Heart right ventricle (tissue), 16 donors: ENCODE measurements around the gene TNS1. TPM values are rescaled to one million over a fixed set of nuclear protein-coding genes. Genes with fewer than 3 reads are reported as not detected.

Source experiments
- ATAC-seq, 8 donors: fragments of 200-7000 bp; cut with Tn5 transposase; one replicate each; pipeline ENCODE4 v1.9.1; 2020; ENCODE audit warnings: mild to moderate bottlenecking in 8 of 8, moderate library complexity in 8 of 8, moderate number of reproducible peaks in 1 of 8
- DNase-seq, 2 donors: peaks; one replicate each; pipeline ENCODE4 v3.0.0-alpha.2; 2020
- H3K27ac ChIP-seq, 10 donors: fragments of 200-600 bp; sonication (generic) in 2 of 10; one replicate each; pipeline versions ENCODE4 v1.5.0 to v1.8.0; 2020 to 2022; ENCODE audit warnings: mild to moderate bottlenecking in 3 of 10
- H3K27me3 ChIP-seq, 7 donors: fragments of 200-600 bp; one replicate each; pipeline ENCODE4 v1.8.0; 2021 to 2022; ENCODE audit warnings: mild to moderate bottlenecking in 2 of 7
- H3K36me3 ChIP-seq, 9 donors: fragments of 200-600 bp; sonication (generic) in 1 of 9; one replicate each; pipeline versions ENCODE4 v1.5.0 to v1.8.0; 2020 to 2022; ENCODE audit warnings: mild to moderate bottlenecking in 2 of 9
- H3K4me1 ChIP-seq, 9 donors: fragments of 200-600 bp; sonication (generic) in 1 of 9; one replicate each; pipeline versions ENCODE4 v1.5.0 to v1.8.0; 2020 to 2022; ENCODE audit warnings: mild to moderate bottlenecking in 4 of 9
- H3K4me3 ChIP-seq, 10 donors: fragments of 200-600 bp; sonication (generic) in 2 of 10; one replicate each; pipeline versions ENCODE4 v1.5.0 to v1.8.0; 2020 to 2022; ENCODE audit warnings: mild to moderate bottlenecking in 7 of 10, moderate library complexity in 2 of 10
- H3K9me3 ChIP-seq, 11 donors: fragments of 200-600 bp in 10 of 11; sonication (generic) in 2 of 11; one replicate each; pipeline versions ENCODE4 v1.5.0 to v1.8.0; 2013 to 2022; ENCODE audit warnings: mild to moderate bottlenecking in 2 of 11, control low read depth in 1 of 11, moderate library complexity in 1 of 11
- CTCF ChIP-seq, 9 donors: fragments of 200-600 bp; sonication (generic) in 2 of 9; IDR thresholded peaks; one replicate each; pipeline versions ENCODE4 v1.5.0 to v1.8.0; 2021 to 2022; ENCODE audit warnings: antibody characterized with exemption in 9 of 9, mild to moderate bottlenecking in 5 of 9, moderate library complexity in 1 of 9
- WGBS, 2 donors: extraction: QIAGEN DNeasy Blood & Tissue Kit; methylation state at CpG; one replicate each; pipeline ENCODE4 v1.1.7; 2013; ENCODE audit warnings: inconsistent platforms in 1 of 2; 5-methylcytosine and 5-hydroxymethylcytosine counted together
- intact Hi-C, 10 donors: fragments of 100-400 bp; cut with DNase I; formaldehyde crosslinking; loops; one replicate each; pipeline versions ENCODE4 v1.11.1 to v1.14.2; 2022
- polyA plus RNA-seq, 2 donors: library from polyadenylated mRNA; stranded (reverse); fragments of 200-250 nt; gene quantifications; one replicate each; pipeline ENCODE4 v1.2.3, GENCODE V29; 2013
- total RNA-seq, 10 donors: library from RNA; stranded (reverse); fragmentation: NEBNext Ultra II Directional in 3 of 10; extraction: Animal tissue kit (Norgen Biotek cat#: 25700) in 3 of 10; gene quantifications; one replicate each; pipeline versions ENCODE4 v1.2.1 to v1.2.4, GENCODE V29; 2021 to 2023
- donor health status: Arrhythmogenic right ventricular cardiomyopathy.
- donor health status: ischemic (EF 13 %, LVEDD 7.1; RV severe dilation, severe dysfunction).
- donor health status: healthy with polysubstance abuse.
- donor health status: DM: no; HTN: yes; CAD: no.
- donor health status: DM: no; HTN: no; CAD: no.
- donor health status: ischemic (EF 25% LVEDD 6.9; RV normal size, moderate dysfunction).
- donor health status: ischemic (EF 25% LVEDD 5.7; RV mildly dilated, moderate dysfunction).
- donor health status: healthy.
- donor health status: DM: yes; HTN: yes; CAD: no.
- donor health status: Ischemic cardiomyopathy.
- donor health status: ischemic (EF 35%, LVEDD 5.7; RV mildly dilated, moderate dysfunction).
- donor health status: nonischemic (EF 11% LVEDD 7.7; RV severe dilation, severe dysfunction).
- donor health status: DM: yes; HTN: yes; CAD: no.
- donor health status: PGD.
- donor health status: ischemic (EF 29% LVEDD 5.4; RV normal size, mild dysfunction).
- donor health status: nonischemic (EF 23%, LVEDD 6.1; RV moderate dilation, normal function).

Gene TNS1
- total and polyA plus RNA-seq, 12 donors: 64.6 to 844 (median 731) TPM

GRCh38 chr2:217829420-217829819, 173.4 kb downstream of the TNS1 start:
- no peak overlapping the region for H3K4me3 ChIP-seq
- peaks cover 0 to 96% (median 54%) of the 10 kb centered on the region in 9 donors for H3K36me3 ChIP-seq
- intact Hi-C loops: loop anchor here in 1 of 10 donors (10.0 kb wide), 1 partner anchor 45 kb away; no protein-coding TSS in a partner anchor
- TF ChIP-seq CTCF (IDR thresholded peaks at IDR 0.05): no peak
- no peaks in the 10 kb centered on the region for H3K9me3 ChIP-seq
- no peak for DNase-seq
- H3K4me1 ChIP-seq: peaks cover 50 to 98% (median 83%) of the 10 kb centered on the region in 9 donors
- WGBS, 2 donors: 51 to 64% methylated on average over 8 of the region's 8 CpGs
- H3K27me3 ChIP-seq: no peaks in the 10 kb centered on the region
- no peak for ATAC-seq
- peak overlapping the region in 8 of 10 donors; percentile 6 to 96 (median 84) for H3K27ac ChIP-seq

- Histone ChIP-seq H3K27me3 (no peaks in the 10 kb centered on the region), H3K4me3 (no peak overlapping the region), H3K36me3 (peaks cover 0 to 96% (median 43%) of the 10 kb centered on the region in 9 donors), H3K4me1 (peaks cover 55 to 98% (median 83%) of the 10 kb centered on the region in 9 donors), H3K9me3 (no peaks in the 10 kb centered on the region), H3K27ac (peak overlapping the region; percentile 70 to 96 (median 83))
- no peak for TF ChIP-seq CTCF (IDR thresholded peaks at IDR 0.05)
- ATAC-seq: no peak
- intact Hi-C loops: loop anchor here in 1 of 10 donors (10.0 kb wide), 1 partner anchor 46 kb away; no protein-coding TSS in a partner anchor
- 71 to 73% methylated on average over 4 of the region's 4 CpGs for WGBS, 2 donors
- no peak for DNase-seq
These were observed 174.5 kb downstream of the TNS1 start for GRCh38 chr2:217828336-217828735.

- TF ChIP-seq CTCF (IDR thresholded peaks at IDR 0.05): no peak
- Histone ChIP-seq H3K4me1 (peaks cover 58 to 98% (median 83%) of the 10 kb centered on the region in 9 donors), H3K27ac (peak overlapping the region; percentile 70 to 96 (median 83)), H3K36me3 (peaks cover 0 to 96% (median 36%) of the 10 kb centered on the region in 9 donors), H3K27me3 (no peaks in the 10 kb centered on the region), H3K9me3 (no peaks in the 10 kb centered on the region), H3K4me3 (no peak overlapping the region)
- DNase-seq (peak in 1 of 2 donors; percentile 70), ATAC-seq (peak; percentile 39 to 72 (median 66))
- intact Hi-C loops: loop anchor here in 1 of 10 donors (10.0 kb wide), 1 partner anchor 47 kb away; no protein-coding TSS in a partner anchor
- WGBS, 2 donors: 29 to 31% methylated on average over 14 of the region's 14 CpGs
These were observed 175.2 kb downstream of the TNS1 start for GRCh38 chr2:217827430-217828201.

GRCh38 chr2:217826991-217827390, 175.8 kb downstream of the TNS1 start:
- peaks cover 0 to 96% (median 34%) of the 10 kb centered on the region in 9 donors for H3K36me3 ChIP-seq
- H3K4me3 ChIP-seq: no peak overlapping the region
- peaks cover 55 to 98% (median 83%) of the 10 kb centered on the region in 9 donors for H3K4me1 ChIP-seq
- intact Hi-C loops: loop anchor here in 1 of 10 donors (10.0 kb wide), 1 partner anchor 48 kb away; no protein-coding TSS in a partner anchor
- 85 to 90% methylated on average over 4 of the region's 4 CpGs for WGBS, 2 donors
- ATAC-seq (no peak), DNase-seq (no peak)
- no peaks in the 10 kb centered on the region for H3K9me3 ChIP-seq
- no peak for TF ChIP-seq CTCF (IDR thresholded peaks at IDR 0.05)
- peak overlapping the region; percentile 70 to 96 (median 83) for H3K27ac ChIP-seq
- H3K27me3 ChIP-seq: no peaks in the 10 kb centered on the region
